ENCODE results near the gene ARL4A. TPM values are rescaled to one million over a fixed set of nuclear protein-coding genes. Genes with fewer than 3 reads are reported as not detected.

ARL4A gene
- total and polyA plus RNA-seq, 9 of the 15 experiments (the other 6 are each of a cell fraction or from before 2014, with no cell fraction given) = 118 to 688 (median 172) TPM

DNA sequence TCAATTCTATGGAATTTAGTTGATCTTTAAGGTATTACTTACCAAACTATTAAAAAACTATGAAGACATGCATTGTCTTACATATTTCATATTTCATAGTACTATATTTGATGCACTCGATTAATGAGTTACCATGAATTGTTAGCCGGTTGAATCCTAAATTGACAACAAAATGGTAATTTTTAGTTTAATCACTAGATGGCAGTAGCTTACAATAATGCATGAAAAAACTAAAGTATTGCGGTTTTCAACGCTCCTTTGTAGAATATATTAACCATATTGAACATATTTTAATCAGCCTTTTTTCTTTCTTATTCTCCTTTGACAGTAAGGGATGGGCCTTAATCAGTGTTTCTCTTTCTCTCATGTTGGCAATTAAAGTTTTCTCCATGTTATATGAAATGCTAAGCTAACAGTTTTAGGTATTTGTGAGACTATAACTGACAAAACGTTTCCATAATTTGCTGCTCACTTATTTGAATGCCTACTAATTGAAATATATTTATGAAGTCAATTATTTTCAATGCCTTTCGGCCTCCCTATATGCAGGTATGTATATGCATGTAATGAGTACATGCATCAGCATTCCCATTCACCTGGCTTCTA, 48.5 kb upstream of the ARL4A start (continued):
- TF ChIP-seq ZNF239 (CRISPR knock-in tag; IDR thresholded peaks at IDR 0.05) (no peak), LEF1 (IDR thresholded peaks at IDR 0.05) (no peak), THRAP3 (IDR thresholded peaks at IDR 0.05; ENCODE audit: borderline replicate concordance) (no peak), PTRF (tag; IDR thresholded peaks at IDR 0.05) (no peak), VEZF1 (CRISPR knock-in tag; IDR thresholded peaks at IDR 0.05) (no peak), CHCHD3 (CRISPR knock-in tag; IDR thresholded peaks at IDR 0.05) (no peak), SMC3 (conservative IDR thresholded peaks at IDR 0.05; ENCODE audit: insufficient read depth, low read depth, low read length) (peak; percentile 52), IRF2 (CRISPR knock-in tag; IDR thresholded peaks at IDR 0.05) (no peak), ZNF764 (CRISPR knock-in tag; IDR thresholded peaks at IDR 0.05; ENCODE audit: low read depth) (no peak), ZEB2 (IDR thresholded peaks at IDR 0.05) (no peak), PCBP2 (IDR thresholded peaks at IDR 0.05; ENCODE audit: low read depth, low read length, poor library complexity, severe bottlenecking) (no peak), SAFB2 (IDR thresholded peaks at IDR 0.05; ENCODE audit: borderline replicate concordance, low read depth, low read length, severe bottlenecking) (no peak)
- TF ChIP-seq, protein P1, sequence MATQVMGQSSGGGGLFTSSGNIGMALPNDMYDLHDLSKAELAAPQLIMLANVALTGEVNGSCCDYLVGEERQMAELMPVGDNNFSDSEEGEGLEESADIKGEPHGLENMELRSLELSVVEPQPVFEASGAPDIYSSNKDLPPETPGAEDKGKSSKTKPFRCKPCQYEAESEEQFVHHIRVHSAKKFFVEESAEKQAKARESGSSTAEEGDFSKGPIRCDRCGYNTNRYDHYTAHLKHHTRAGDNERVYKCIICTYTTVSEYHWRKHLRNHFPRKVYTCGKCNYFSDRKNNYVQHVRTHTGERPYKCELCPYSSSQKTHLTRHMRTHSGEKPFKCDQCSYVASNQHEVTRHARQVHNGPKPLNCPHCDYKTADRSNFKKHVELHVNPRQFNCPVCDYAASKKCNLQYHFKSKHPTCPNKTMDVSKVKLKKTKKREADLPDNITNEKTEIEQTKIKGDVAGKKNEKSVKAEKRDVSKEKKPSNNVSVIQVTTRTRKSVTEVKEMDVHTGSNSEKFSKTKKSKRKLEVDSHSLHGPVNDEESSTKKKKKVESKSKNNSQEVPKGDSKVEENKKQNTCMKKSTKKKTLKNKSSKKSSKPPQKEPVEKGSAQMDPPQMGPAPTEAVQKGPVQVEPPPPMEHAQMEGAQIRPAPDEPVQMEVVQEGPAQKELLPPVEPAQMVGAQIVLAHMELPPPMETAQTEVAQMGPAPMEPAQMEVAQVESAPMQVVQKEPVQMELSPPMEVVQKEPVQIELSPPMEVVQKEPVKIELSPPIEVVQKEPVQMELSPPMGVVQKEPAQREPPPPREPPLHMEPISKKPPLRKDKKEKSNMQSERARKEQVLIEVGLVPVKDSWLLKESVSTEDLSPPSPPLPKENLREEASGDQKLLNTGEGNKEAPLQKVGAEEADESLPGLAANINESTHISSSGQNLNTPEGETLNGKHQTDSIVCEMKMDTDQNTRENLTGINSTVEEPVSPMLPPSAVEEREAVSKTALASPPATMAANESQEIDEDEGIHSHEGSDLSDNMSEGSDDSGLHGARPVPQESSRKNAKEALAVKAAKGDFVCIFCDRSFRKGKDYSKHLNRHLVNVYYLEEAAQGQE (IDR thresholded peaks at IDR 0.05; ENCODE audit: borderline replicate concordance) = peak; percentile 71; the same call in 1 of the 2 replicates
- TF ChIP-seq, protein P1 (CRISPR knock-in tag; IDR thresholded peaks at IDR 0.05; ENCODE audit: low read depth) = no peak
- TF ChIP-seq, protein P2, sequence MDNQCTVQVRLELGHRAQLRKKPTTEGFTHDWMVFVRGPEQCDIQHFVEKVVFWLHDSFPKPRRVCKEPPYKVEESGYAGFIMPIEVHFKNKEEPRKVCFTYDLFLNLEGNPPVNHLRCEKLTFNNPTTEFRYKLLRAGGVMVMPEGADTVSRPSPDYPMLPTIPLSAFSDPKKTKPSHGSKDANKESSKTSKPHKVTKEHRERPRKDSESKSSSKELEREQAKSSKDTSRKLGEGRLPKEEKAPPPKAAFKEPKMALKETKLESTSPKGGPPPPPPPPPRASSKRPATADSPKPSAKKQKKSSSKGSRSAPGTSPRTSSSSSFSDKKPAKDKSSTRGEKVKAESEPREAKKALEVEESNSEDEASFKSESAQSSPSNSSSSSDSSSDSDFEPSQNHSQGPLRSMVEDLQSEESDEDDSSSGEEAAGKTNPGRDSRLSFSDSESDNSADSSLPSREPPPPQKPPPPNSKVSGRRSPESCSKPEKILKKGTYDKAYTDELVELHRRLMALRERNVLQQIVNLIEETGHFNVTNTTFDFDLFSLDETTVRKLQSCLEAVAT (IDR thresholded peaks at IDR 0.05) = peak in 1 of 2 experiments; percentile 38; a peak in 1 of 4 replicates
- TF ChIP-seq, protein P3, sequence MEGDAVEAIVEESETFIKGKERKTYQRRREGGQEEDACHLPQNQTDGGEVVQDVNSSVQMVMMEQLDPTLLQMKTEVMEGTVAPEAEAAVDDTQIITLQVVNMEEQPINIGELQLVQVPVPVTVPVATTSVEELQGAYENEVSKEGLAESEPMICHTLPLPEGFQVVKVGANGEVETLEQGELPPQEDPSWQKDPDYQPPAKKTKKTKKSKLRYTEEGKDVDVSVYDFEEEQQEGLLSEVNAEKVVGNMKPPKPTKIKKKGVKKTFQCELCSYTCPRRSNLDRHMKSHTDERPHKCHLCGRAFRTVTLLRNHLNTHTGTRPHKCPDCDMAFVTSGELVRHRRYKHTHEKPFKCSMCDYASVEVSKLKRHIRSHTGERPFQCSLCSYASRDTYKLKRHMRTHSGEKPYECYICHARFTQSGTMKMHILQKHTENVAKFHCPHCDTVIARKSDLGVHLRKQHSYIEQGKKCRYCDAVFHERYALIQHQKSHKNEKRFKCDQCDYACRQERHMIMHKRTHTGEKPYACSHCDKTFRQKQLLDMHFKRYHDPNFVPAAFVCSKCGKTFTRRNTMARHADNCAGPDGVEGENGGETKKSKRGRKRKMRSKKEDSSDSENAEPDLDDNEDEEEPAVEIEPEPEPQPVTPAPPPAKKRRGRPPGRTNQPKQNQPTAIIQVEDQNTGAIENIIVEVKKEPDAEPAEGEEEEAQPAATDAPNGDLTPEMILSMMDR (IDR thresholded peaks at IDR 0.05 in 2 of 3, conservative IDR thresholded peaks at IDR 0.05 in 1 of 3; ENCODE audit: insufficient read depth in 2 of 3, low read depth in 1 of 3, low read length in 3 of 3) = peak in 2 of 3 experiments; percentile 44 to 78; a peak in 4 of 6 replicates
